Fibroblast of peridontal ligament (primary cell): ENCODE data around the gene LRCH4.
A peak's percentile ranks its signal among the peaks of the same experiment; 100 is the strongest.
"Not testable (repeated sequence)": the region's sequence is repeated elsewhere in the genome, so short reads cannot be mapped to it uniquely, and the experiment has no call there.

Source experiments
- DNase-seq: peaks from one replicate; pipeline ENCODE4 v3.0.0-alpha.2; 2010; ENCODE audit errors: extremely low read depth

LRCH4 gene

DNA sequence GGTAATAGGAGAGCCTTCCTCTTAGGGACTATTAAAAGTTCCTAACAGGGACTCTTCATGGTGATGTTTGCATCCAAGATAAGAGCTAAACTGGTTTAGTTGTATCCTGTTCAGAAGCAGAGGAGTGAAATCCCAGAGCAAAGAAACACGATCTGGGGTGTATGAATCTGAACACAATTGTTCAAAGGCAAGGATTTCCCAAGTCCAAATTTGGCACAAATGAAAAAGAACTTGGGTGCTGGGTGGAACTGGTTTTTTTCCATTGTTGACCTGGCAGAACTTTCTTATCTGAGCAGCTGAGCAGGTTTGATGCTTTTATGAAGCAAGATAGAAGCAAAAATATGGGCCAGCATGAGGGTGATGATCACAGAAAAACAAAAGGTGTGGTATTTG, 41.0 kb downstream of the LRCH4 start:
- peak; percentile 49 for DNase-seq

DNA sequence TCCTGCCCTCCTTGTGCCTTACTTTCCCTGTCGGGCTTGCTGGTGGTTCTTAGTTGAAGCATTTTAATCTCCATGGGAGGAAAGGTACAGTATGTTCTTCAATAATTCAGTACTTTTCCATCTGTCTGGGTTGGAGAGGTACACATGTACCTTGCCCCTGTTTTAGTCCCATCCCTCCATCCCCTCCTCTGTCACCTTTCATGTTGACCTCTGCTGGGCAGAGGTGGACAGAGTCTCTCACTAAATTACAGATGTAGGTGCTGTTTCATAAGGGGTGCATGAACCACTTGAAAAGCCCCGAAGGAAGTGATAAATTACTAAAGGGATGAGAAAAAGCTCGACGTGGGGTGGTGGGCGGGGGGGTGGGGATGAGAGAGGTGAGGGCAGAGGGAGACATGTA, 41.5 kb downstream of the LRCH4 start:
- DNase-seq = no peak

DNA sequence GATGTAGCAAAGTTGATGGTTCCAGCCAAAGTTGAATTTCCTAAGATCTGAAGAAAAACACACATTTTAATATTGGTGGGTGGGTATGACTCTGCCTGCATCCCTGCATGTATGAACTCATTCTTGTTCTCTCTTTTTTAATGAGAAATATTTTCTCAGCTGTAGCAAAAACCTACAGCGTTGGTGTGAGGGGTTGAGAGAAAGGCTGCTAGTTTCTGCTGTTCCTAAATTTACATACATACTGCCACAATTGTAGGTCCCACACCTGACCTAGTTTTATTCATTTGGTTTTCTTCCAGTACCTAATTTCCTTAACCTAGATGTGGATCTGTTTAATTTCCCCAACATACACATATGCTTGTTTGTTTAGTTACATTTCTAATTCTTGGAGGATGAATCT, 42.3 kb downstream of the LRCH4 start:
- no peak for DNase-seq

DNA sequence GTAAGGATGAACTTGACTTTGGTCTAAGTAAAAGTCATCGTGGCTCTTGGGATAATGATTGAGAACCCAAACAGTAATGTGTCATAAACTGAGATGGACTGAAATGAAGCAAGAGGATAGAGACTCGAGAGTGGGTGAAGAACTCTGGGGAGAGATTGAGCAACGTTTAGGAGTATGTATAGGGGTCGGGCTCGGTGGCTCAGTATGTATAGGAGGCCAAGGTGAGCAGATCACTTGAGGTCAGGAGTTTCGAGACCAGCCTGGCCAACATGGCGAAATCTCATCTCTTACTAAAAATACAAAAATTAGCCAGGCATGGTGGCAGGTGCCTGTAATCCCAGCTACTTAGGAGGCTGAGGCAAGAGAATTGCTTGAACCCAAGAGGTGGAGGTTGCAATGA, 44.6 kb downstream of the LRCH4 start:
- not testable (repeated sequence) for DNase-seq

DNA sequence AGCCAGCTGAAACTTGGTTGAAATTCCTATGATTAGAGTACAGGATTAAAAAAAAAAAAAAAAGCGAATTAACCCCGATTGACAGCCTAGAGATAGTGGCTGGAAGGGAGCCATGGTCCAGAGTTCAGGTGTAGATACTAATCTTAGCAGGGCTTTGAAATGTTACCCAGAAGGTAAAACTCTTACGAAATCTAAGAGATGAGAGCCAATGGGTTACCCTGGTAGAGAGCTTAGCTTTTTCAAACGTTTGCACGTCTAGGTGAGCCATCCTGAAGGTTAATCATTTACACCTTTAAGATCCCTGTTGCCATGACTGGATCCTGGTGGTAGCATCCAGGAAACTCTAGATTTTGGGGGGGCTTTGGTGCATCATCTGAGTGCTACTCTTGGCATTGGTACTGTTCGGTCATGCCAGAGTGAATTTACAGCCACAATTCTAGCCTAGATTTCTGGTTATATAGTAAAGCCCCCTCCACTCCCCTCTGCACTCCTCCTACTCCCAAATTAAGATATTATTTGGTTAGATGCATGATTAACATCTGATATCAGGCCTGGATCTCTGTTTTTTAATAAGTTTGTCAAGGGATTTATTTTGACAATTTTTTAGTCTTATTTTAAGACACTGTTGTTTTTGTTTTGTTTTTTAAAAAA, 45.7 kb downstream of the LRCH4 start:
- DNase-seq = no peak

DNA sequence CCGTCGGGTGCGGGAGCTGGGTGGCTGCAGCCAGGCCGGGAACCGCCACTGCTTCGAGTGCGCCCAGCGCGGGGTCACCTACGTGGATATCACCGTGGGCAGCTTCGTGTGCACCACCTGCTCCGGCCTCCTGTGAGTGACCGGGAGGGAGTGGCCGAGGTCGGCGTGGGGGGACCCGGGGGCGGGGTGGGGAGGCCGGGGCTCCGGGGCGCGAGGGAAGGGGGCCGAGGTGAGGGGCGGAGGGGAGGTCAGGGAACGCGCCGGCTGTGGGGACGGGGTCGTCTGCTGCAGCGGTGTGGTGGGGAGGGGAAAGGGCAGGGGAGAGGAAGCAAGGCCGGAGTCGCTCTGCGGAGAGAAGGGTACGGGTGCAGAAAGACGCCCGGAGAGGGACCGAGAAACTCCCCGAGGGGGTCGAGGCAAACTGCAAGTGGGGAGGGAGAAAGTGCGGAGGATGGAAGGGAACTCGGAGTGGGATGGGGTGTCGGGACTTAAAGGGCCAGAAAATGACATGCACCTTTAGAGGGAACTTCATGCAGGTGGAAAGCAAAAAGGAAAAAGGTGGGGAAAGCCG, 46.4 kb downstream of the LRCH4 start:
- no peak for DNase-seq

DNA sequence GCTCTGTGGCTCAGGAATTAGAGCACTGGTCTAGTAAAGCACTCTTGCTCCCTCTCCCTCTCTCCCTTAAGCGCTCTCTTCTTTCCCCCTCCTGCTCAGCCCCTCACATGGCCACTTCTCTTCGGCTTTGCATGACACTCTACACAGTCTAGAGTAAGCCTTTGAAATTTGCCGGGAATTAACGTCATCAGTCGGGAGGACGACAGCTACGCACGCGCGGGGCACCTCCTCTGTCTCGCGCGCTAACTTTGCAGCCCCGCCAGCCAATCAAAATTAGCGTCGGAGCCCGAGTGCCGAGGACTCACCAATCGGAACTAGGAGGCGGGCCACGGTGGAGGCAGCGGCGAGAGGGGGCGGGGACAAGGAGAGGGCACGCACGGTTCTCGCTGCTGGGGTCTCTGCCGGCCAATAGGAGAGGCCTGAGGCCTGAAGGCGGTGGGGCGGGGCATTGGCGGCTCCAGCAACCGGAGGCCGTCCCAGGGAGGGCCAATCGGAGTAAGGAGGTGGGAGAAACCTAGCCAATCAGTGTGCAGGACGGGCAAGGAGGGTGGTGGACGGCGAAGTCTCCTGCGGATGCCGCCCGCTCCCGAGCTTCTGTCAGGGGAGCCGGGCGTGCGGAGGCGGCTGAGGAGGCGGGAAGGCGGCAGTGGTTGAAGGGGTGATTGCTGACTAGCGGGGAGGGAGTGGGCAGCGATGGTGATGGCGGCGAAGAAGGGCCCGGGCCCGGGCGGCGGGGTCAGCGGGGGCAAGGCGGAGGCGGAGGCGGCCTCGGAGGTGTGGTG, 47.1 kb downstream of the LRCH4 start, which contains the start of gene AGFG2:
AGFG2 (plus strand) TSS at position 550 of the 782 bp plus-strand sequence; CDS start at position 694, 144 bp downstream.
- DNase-seq = peak; percentile 99

DNA sequence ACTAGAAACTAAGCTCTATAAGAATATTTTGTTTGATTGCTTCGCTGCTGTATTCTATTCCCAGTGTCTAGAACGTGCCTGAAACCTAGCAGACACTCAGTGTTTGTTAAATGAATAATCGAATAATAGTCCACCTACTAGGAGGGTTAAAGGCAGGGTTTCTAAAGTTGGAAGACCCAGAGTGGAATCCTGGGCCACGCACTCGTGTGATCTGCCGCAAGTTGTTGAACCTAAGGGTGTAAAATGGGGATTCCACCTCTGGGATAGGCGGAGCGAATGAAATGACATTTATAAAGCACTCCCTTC, 47.6 kb downstream of the LRCH4 start:
- DNase-seq = no peak

DNA sequence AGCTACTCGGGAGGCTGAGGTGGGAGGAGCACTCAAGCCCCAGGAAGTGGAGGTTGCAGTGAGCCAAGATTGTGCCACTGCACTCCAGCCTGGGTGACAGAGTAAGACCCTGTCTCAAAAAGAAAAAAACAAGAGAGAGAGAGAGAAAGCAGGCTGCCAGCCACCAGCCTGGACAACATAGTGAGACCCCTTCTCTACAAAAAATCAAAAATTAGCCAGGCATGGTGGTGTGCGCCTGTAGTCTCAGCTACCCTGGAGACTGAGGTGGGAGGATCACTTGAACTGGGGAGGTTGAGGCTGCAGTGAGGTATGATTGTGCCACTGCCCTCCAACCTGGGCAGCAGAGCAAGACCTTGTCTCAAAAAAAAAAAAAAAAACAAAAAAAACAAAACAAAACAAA, 49.2 kb downstream of the LRCH4 start:
- DNase-seq = not testable (repeated sequence)

DNA sequence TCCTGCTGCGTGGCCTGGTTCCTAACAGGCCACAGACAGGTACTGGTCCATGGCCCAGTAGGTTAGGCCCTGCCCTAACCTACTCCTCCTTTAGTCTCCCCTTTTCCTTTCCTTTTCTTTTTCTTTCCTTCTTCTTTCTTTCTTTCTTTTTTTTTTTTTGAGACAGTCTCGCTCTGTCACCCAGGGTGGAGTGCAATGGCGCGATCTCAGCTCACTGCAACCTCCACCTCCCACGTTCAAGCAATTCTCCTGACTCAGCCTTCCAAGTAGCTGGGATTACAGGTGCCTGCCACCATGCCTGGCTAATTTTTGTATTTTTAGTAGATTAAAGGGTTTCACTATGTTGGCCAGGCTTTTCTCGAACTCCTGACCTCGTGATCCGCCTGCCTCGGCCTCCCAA, 49.9 kb downstream of the LRCH4 start:
- DNase-seq = not testable (repeated sequence)

DNA sequence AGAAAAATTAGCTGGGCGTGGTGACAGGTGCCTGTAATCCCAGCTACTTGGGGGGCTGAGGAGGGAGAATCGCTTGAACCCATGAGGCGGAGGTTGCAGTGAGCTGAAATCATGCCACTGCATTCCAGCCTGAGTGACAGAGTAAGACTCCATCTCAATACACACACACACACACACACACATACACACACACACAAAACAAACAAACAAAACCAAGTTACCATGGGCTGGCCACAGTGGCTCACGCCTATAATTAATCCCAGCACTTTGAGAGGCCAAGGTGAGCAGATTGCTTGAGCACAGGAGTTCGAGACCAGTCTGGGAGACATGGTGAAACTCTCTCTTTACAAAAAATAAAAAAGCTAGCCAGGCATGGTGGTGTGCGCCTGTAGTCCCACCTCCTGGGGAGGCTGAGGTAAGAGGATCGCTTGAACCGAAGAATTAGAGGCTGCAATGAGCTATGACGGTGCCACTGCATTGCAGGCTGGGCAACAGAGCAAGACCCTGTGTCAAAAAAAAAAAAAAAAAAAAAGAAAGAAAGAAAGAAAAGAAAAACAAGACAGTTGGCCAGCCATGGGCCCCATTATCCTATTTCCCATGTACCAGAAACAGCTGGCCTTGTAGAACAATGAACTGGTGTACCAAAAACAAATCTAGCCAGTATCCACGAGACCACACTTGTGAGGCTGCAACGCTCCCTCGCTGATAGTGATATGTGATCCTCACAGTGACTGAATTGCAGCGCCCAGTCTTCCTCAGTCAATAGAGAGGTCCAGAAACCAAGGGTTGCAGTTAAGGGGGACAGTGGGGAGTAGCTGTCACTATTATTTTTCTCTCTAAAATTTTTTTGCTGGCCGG, 53.5 kb downstream of the LRCH4 start:
- no peak for DNase-seq

DNA sequence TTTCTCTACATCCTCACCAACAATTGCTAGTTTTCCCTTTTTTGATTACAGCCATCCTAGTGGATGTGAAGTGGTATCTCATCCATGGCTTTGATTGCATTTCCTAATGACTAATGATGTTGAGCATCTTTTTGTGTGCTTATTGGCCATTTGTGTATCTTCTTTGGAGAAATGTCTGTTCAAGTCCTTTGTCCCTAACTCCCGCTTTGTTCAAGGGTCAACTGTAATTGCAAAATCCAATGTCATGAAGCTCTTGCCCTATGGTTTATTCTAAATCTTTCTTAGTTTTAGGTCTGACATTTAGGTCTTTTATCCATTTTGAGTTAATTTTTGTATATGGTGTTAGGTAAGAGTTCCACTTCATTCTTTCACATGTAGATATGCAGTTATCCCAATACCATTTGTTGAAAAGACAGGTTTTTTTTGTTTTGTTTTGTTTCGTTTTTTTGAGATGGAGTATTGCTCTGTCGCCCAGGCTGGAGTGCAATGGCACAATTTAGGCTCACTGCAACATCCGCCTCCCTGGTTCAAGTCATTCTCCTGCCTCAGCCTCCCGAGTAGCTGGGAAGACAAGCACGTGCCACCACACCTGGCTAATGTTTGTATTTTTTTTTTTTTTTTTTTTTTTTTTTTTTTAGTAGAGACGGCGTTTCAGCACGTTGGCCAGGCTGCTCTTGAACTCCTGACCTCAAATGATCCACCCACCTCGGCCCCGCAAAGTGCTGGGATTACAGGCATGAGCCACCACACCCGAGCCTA, 57.6 kb downstream of the LRCH4 start:
- not testable (repeated sequence) for DNase-seq
